ENCODE data around the gene ZNF613. TPM values are rescaled to one million over a fixed set of nuclear protein-coding genes. Genes with fewer than 3 reads are reported as not detected.

The ZNF613 gene
- total RNA-seq, 6 donors from 2014 or later = 3.1 to 8.2 (median 6.1) TPM

- peaks cover 32 to 83% (median 73%) of the 10 kb centered on the region in 4 donors for H3K9me3 ChIP-seq
- no peak overlapping the region for H3K4me3 ChIP-seq
- H3K4me1 ChIP-seq = no peaks in the 10 kb centered on the region
- no peak for TF ChIP-seq CTCF (IDR thresholded peaks at IDR 0.05)
- no peak for TF ChIP-seq EP300 (IDR thresholded peaks at IDR 0.05)
- TF ChIP-seq POLR2AphosphoS5 (IDR thresholded peaks at IDR 0.05) = no peak
- no peak for TF ChIP-seq POLR2A (IDR thresholded peaks at IDR 0.05)
- no peak overlapping the region for H3K27ac ChIP-seq
- WGBS, 2 donors = 82 to 94% methylated on average over 3 of the region's 3 CpGs
- no peak for DNase-seq
- H3K27me3 ChIP-seq = no peaks in the 10 kb centered on the region
- no peaks in the 10 kb centered on the region for H3K36me3 ChIP-seq
- ATAC-seq (ENCODE audit: low FRiP score in 2 of 2) = no peak
Measured at GRCh38 chr19:51919606-51920005, 7.7 kb upstream of the ZNF613 start.

- Histone ChIP-seq H3K4me1 (peaks cover 0 to 8% (median 0%) of the 10 kb centered on the region in 4 donors), H3K9me3 (peaks cover 27 to 70% (median 50%) of the 10 kb centered on the region in 4 donors), H3K4me3 (no peak overlapping the region), H3K27me3 (no peaks in the 10 kb centered on the region), H3K36me3 (no peaks in the 10 kb centered on the region), H3K27ac (no peak overlapping the region)
- TF ChIP-seq POLR2AphosphoS5 (IDR thresholded peaks at IDR 0.05) (no peak), POLR2A (IDR thresholded peaks at IDR 0.05) (no peak), CTCF (IDR thresholded peaks at IDR 0.05) (no peak), EP300 (IDR thresholded peaks at IDR 0.05) (no peak)
- WGBS, 2 donors = 90 to 94% methylated on average over 8 of the region's 8 CpGs
- DNase-seq = no peak
- ATAC-seq (ENCODE audit: low FRiP score in 2 of 2) = no peak
Measured at GRCh38 chr19:51921949-51922348, 5.3 kb upstream of the ZNF613 start.

GRCh38 chr19:51926426-51926783 is 867 bp upstream of the ZNF613 start:
- peaks cover 0 to 19% (median 9%) of the 10 kb centered on the region in 4 donors for H3K36me3 ChIP-seq
- ATAC-seq (ENCODE audit: low FRiP score in 2 of 2) (no peak), DNase-seq (peak in 1 of 2 donors; percentile 37)
- WGBS, 2 donors = 28 to 31% methylated on average over 11 of the region's 11 CpGs
- TF ChIP-seq POLR2A (IDR thresholded peaks at IDR 0.05) = no peak
- no peak for TF ChIP-seq POLR2AphosphoS5 (IDR thresholded peaks at IDR 0.05)
- peaks cover 17 to 32% (median 29%) of the 10 kb centered on the region in 4 donors for H3K9me3 ChIP-seq
- H3K4me1 ChIP-seq = peaks cover 7 to 17% (median 8%) of the 10 kb centered on the region in 4 donors
- peak overlapping the region; percentile 31 to 76 (median 66) for H3K4me3 ChIP-seq
- H3K27me3 ChIP-seq = no peaks in the 10 kb centered on the region
- peak overlapping the region; percentile 71 to 92 (median 80) for H3K27ac ChIP-seq

GRCh38 chr19:51927859-51928258 is 587 bp downstream of the ZNF613 start:
- 33 to 35% methylated on average over 13 of the region's 13 CpGs for WGBS, 2 donors
- H3K27ac ChIP-seq = peak overlapping the region in 3 of 4 donors; percentile 76 to 92 (median 83)
- DNase-seq = no peak
- peaks cover 3 to 32% (median 21%) of the 10 kb centered on the region in 4 donors for H3K9me3 ChIP-seq
- TF ChIP-seq POLR2A (IDR thresholded peaks at IDR 0.05) (no peak), EP300 (IDR thresholded peaks at IDR 0.05) (no peak), POLR2AphosphoS5 (IDR thresholded peaks at IDR 0.05) (no peak), CTCF (IDR thresholded peaks at IDR 0.05) (no peak)
- peak overlapping the region; percentile 31 to 76 (median 66) for H3K4me3 ChIP-seq
- ATAC-seq (ENCODE audit: low FRiP score in 2 of 2) = no peak
- H3K27me3 ChIP-seq = no peaks in the 10 kb centered on the region
- peaks cover 7 to 17% (median 8%) of the 10 kb centered on the region in 4 donors for H3K4me1 ChIP-seq
- peaks cover 0 to 34% (median 17%) of the 10 kb centered on the region in 4 donors for H3K36me3 ChIP-seq

- TF ChIP-seq POLR2AphosphoS5 (IDR thresholded peaks at IDR 0.05) = no peak
- no peak for TF ChIP-seq POLR2A (IDR thresholded peaks at IDR 0.05)
- TF ChIP-seq EP300 (IDR thresholded peaks at IDR 0.05) = no peak
- TF ChIP-seq CTCF (IDR thresholded peaks at IDR 0.05) = no peak
- ATAC-seq (ENCODE audit: low FRiP score in 2 of 2) = no peak
- peaks cover 7 to 9% (median 8%) of the 10 kb centered on the region in 4 donors for H3K4me1 ChIP-seq
- no peak overlapping the region for H3K27ac ChIP-seq
- H3K9me3 ChIP-seq = peaks cover 12 to 51% (median 49%) of the 10 kb centered on the region in 4 donors
- H3K27me3 ChIP-seq = no peaks in the 10 kb centered on the region
- peaks cover 19 to 75% (median 54%) of the 10 kb centered on the region in 4 donors for H3K36me3 ChIP-seq
- no peak overlapping the region for H3K4me3 ChIP-seq
- DNase-seq = no peak
- WGBS, 2 donors = 90 to 93% methylated on average over 8 of the region's 8 CpGs
Measured at GRCh38 chr19:51931921-51932320, 4.6 kb downstream of the ZNF613 start.

Data from upper lobe of left lung (tissue), 6 donors.